ENCODE results near the gene ATG10.

GRCh38 chr5:82072138-82072537, 100.3 kb downstream of the ATG10 start:
- TF ChIP-seq, protein P1, sequence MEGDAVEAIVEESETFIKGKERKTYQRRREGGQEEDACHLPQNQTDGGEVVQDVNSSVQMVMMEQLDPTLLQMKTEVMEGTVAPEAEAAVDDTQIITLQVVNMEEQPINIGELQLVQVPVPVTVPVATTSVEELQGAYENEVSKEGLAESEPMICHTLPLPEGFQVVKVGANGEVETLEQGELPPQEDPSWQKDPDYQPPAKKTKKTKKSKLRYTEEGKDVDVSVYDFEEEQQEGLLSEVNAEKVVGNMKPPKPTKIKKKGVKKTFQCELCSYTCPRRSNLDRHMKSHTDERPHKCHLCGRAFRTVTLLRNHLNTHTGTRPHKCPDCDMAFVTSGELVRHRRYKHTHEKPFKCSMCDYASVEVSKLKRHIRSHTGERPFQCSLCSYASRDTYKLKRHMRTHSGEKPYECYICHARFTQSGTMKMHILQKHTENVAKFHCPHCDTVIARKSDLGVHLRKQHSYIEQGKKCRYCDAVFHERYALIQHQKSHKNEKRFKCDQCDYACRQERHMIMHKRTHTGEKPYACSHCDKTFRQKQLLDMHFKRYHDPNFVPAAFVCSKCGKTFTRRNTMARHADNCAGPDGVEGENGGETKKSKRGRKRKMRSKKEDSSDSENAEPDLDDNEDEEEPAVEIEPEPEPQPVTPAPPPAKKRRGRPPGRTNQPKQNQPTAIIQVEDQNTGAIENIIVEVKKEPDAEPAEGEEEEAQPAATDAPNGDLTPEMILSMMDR (IDR thresholded peaks at IDR 0.05; ENCODE audit: insufficient read depth, low read depth, low read length), result no peak
- TF ChIP-seq EZH2 (IDR thresholded peaks at IDR 0.05; ENCODE audit: insufficient read depth, low read length), result no peak

Measured in astrocyte (in vitro differentiated cells and primary cell).